Natural killer cell (primary cell): ENCODE results near the gene RELCH. TPM values are rescaled to one million over a fixed set of nuclear protein-coding genes. Genes with fewer than 3 reads are reported as not detected.
A peak's percentile ranks its signal among the peaks of the same experiment; 100 is the strongest.

ENCODE experiments used
- ATAC-seq, 3 donors: fragments of 150-1000 bp in 2 of 3; fragments of 200-7000 bp in 1 of 3; cut with Tn5 transposase; 1 replicate in 1 of 3; 2 replicates in 2 of 3; pipeline ENCODE4 v1.10.0; 2021; ENCODE audit warnings: mild to moderate bottlenecking in 2 of 3, moderate library complexity in 2 of 3
- DNase-seq, 2 donors: peaks; one replicate each; pipeline versions ENCODE4 v3.0.0 to v3.0.0-alpha.2; 2013 to 2021; ENCODE audit warnings: mixed read lengths in 1 of 2
- H3K27ac ChIP-seq: one replicate; pipeline ENCODE4 v1.5.1; 2013; ENCODE audit warnings: mild to moderate bottlenecking, low read length
- H3K27me3 ChIP-seq: one replicate; pipeline ENCODE4 v1.6.1; 2013; ENCODE audit warnings: low read length; ENCODE audit not compliant: control insufficient read depth, insufficient read depth
- H3K36me3 ChIP-seq: one replicate; pipeline ENCODE4 v1.6.1; 2013; ENCODE audit warnings: low read length; ENCODE audit not compliant: control insufficient read depth, insufficient read depth
- H3K4me1 ChIP-seq: one replicate; pipeline ENCODE4 v1.6.1; 2013; ENCODE audit warnings: low read length; ENCODE audit not compliant: control insufficient read depth, insufficient read depth
- H3K4me3 ChIP-seq: one replicate; pipeline ENCODE4 v1.5.1; 2013; ENCODE audit warnings: low read length
- H3K9me3 ChIP-seq: one replicate; pipeline ENCODE4 v1.6.1; 2013; ENCODE audit warnings: low read length; ENCODE audit not compliant: control insufficient read depth, insufficient read depth
- H3K27ac Mint-ChIP-seq, 2 donors: one replicate each; pipeline ENCODE4 v1.8.0; 2022; ENCODE audit warnings: mild to moderate bottlenecking in 2 of 2, mixed read lengths in 2 of 2, moderate library complexity in 1 of 2
- H3K27me3 Mint-ChIP-seq, 2 donors: one replicate each; pipeline ENCODE4 v1.8.0; 2022; ENCODE audit warnings: low read depth in 2 of 2, mixed read lengths in 2 of 2
- H3K36me3 Mint-ChIP-seq: one replicate; pipeline ENCODE4 v1.8.0; 2022; ENCODE audit warnings: mixed read lengths
- H3K4me1 Mint-ChIP-seq, 2 donors: one replicate each; pipeline ENCODE4 v1.8.0; 2022; ENCODE audit warnings: mixed read lengths in 2 of 2
- H3K4me3 Mint-ChIP-seq: one replicate; pipeline ENCODE4 v1.8.0; 2022; ENCODE audit warnings: mild to moderate bottlenecking, moderate library complexity, mixed read lengths
- H3K9me3 Mint-ChIP-seq, 2 donors: one replicate each; pipeline ENCODE4 v1.8.0; 2022; ENCODE audit warnings: mixed read lengths in 2 of 2
- CTCF ChIP-seq: fragments of 200-600 bp; IDR thresholded peaks from one replicate; pipeline ENCODE4 v1.8.0; 2022; ENCODE audit warnings: antibody characterized with exemption
- WGBS: methylation state at CpG from one replicate; pipeline ENCODE4 v1.1.7; 2013; ENCODE audit warnings: missing lambda C conversion rate; ENCODE audit not compliant: insufficient coverage; 5-methylcytosine and 5-hydroxymethylcytosine counted together
- intact Hi-C: fragments of 100-400 bp; cut with micrococcal nuclease; formaldehyde crosslinking; loops from one replicate; pipeline ENCODE4 v1.14.2; 2022
- total RNA-seq, 4 donors: library from RNA; stranded (reverse); fragments of 120-200 nt in 1 of 4; gene quantifications; one replicate each; pipeline versions ENCODE4 v1.2.3 to v1.2.4, GENCODE V29; 2013 to 2022

Gene RELCH
- total RNA-seq, 3 donors from 2014 or later (not counting 1 experiment from before 2014, with no cell fraction given), result 60.1 to 69.9 (median 63.9) TPM

DNA sequence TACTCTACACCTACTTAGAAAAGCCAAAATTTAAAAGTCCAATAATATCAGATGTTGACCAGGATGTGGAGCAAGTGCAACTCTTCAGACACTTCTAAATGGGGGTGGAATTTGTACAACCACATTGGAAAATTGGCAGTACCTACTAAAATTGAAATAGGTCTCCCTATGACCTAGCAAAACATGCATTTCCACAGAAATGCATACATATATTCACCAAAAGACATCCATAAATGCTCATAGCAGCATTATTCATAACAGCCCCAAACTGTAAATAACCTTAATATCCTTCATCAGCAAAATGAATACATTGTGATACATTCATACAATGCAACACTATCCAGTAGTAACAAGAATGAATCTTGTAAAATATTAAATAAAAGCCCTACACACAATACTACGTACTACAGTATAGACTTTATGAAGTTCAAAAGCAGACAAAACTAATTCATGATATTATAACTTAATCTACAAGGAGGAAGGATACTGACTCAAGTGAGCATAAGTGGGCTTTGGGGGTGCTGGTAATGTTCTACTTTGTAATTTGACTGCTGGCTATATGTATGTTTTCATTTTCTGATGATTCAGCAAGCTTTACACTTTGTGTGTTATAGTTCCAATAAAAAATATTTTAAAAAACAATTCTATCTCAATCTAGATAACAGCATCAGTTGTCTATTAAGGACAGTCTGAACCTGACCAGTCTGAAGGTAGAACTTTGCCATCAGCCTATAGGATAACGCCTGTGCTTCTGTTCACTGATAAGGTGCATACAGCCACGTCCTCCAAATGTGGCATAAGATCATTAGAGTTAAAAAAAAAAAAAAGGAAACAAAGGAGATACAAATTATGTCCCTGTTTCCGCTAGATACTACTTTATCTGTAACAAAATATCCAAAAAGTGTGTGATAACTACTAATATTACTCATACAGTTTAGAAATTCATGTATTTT, 131.4 kb downstream of the RELCH start:
- TF ChIP-seq CTCF, result no peak
- Histone ChIP-seq H3K27ac (no peak overlapping the region), H3K27me3 (peaks cover 4% of the 10 kb centered on the region), H3K4me3 (no peak overlapping the region), H3K36me3 (no peaks in the 10 kb centered on the region), H3K4me1 (no peaks in the 10 kb centered on the region), H3K9me3 (no peaks in the 10 kb centered on the region)
- WGBS, result 100% methylated on average over 1 of the region's 4 CpGs
- no peak overlapping the region for H3K27ac Mint-ChIP-seq
- no peak for DNase-seq
- no peak for ATAC-seq
- no peaks in the 10 kb centered on the region for H3K4me1 Mint-ChIP-seq
- no peak overlapping the region for H3K4me3 Mint-ChIP-seq
- H3K9me3 Mint-ChIP-seq, result no peaks in the 10 kb centered on the region
- intact Hi-C loops, result no loop called here
- peaks cover 13 to 20% of the 10 kb centered on the region in 2 donors for H3K27me3 Mint-ChIP-seq
- H3K36me3 Mint-ChIP-seq, result no peaks in the 10 kb centered on the region

- TF ChIP-seq CTCF, result no peak
- ATAC-seq (no peak), DNase-seq (no peak)
- H3K9me3 ChIP-seq, result no peaks in the 10 kb centered on the region
- WGBS, result 37% methylated on average over 3 of the region's 3 CpGs
- peaks cover 11% of the 10 kb centered on the region for H3K27me3 ChIP-seq
- no peak overlapping the region for H3K27ac ChIP-seq
- no peaks in the 10 kb centered on the region for H3K9me3 Mint-ChIP-seq
- peaks cover 27 to 38% of the 10 kb centered on the region in 2 donors for H3K27me3 Mint-ChIP-seq
- no peaks in the 10 kb centered on the region for H3K36me3 ChIP-seq
- intact Hi-C loops, result no loop called here
- no peak overlapping the region for H3K4me3 ChIP-seq
- H3K36me3 Mint-ChIP-seq, result no peaks in the 10 kb centered on the region
- H3K4me3 Mint-ChIP-seq, result no peak overlapping the region
- H3K4me1 ChIP-seq, result peaks cover 17% of the 10 kb centered on the region
- no peak overlapping the region for H3K27ac Mint-ChIP-seq
- H3K4me1 Mint-ChIP-seq, result peaks cover 14 to 15% of the 10 kb centered on the region in 2 donors
Measured at GRCh38 chr18:62321201-62321600, 134.1 kb downstream of the RELCH start.

DNA sequence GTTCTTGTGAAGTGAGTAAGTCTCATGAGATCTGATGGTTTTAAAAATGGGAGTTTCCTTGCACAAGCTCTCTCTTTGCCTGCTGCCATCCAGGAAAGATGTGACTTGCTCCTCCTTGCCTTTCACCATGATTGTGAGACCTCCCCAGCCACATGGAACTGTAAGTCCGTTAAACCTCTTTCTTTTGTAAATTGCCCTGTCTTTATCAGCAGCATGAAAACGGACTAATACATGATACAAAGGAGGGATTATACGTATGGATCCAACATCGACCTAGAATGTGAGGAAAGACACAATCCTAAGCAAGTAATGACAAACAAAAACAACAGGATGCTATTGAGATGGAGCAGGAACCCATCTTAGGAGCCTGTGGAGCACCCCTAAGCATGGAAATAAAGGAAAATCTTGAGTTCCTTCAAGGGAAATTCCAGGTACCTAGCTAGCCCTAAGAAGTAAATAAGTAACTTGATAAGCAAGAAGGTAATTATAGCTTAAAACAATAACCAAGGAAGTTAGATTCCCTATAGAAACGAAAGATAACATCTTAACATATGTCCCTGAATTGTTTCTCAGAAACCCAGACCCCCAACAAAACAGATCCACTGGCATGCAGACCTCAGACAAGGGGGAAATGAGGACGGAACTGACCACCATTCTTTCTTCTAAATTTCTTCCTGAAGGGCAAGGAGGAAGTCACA, 136.6 kb downstream of the RELCH start:
- H3K27ac ChIP-seq, result no peak overlapping the region
- WGBS, result 77% methylated on average over 6 of the region's 6 CpGs
- peaks cover 7% of the 10 kb centered on the region for H3K27me3 ChIP-seq
- Mint-ChIP-seq H3K36me3 (no peaks in the 10 kb centered on the region), H3K27ac (no peak overlapping the region), H3K27me3 (peaks cover 42 to 48% of the 10 kb centered on the region in 2 donors), H3K4me1 (peaks cover 22 to 31% of the 10 kb centered on the region in 2 donors), H3K4me3 (peak overlapping the region; percentile 83), H3K9me3 (no peaks in the 10 kb centered on the region)
- ATAC-seq, result no peak
- H3K9me3 ChIP-seq, result no peaks in the 10 kb centered on the region
- no peak for DNase-seq
- TF ChIP-seq CTCF, result no peak
- no peaks in the 10 kb centered on the region for H3K36me3 ChIP-seq
- no peak overlapping the region for H3K4me3 ChIP-seq
- peaks cover 34% of the 10 kb centered on the region for H3K4me1 ChIP-seq
- intact Hi-C loops, result loop anchor here (2.0 kb wide), 1 partner anchor 261 kb away; no protein-coding TSS in a partner anchor
